Nephron progenitor cell (in vitro differentiated cells): Measurements from ENCODE around the gene PID1.

Experiments used
- DNase-seq: peaks from one replicate; pipeline ENCODE4 v3.0.0; 2021
- H3K27ac Mint-ChIP-seq: 2 replicates; pipeline ENCODE4 v1.8.0; 2021; ENCODE audit warnings: mild to moderate bottlenecking, moderate library complexity, mixed read lengths
- H3K27me3 Mint-ChIP-seq: 2 replicates; pipeline ENCODE4 v1.8.0; 2021; ENCODE audit warnings: mild to moderate bottlenecking, low read depth, mixed read lengths; ENCODE audit not compliant: poor library complexity
- H3K36me3 Mint-ChIP-seq: 2 replicates; pipeline ENCODE4 v1.8.0; 2021; ENCODE audit warnings: low read depth, mixed read lengths
- H3K4me1 Mint-ChIP-seq: 2 replicates; pipeline ENCODE4 v1.8.0; 2021; ENCODE audit warnings: mixed read lengths
- H3K4me3 Mint-ChIP-seq: 2 replicates; pipeline ENCODE4 v1.8.0; 2021; ENCODE audit warnings: mild to moderate bottlenecking, moderate library complexity, mixed read lengths
- H3K9me3 Mint-ChIP-seq: 2 replicates; pipeline ENCODE4 v1.8.0; 2021; ENCODE audit warnings: mild to moderate bottlenecking, moderate library complexity, mixed read lengths
- TF ChIP-seq, protein P1 (sequence below): fragments of 200-600 bp; sonication (generic); IDR thresholded peaks from 2 replicates; pipeline ENCODE4 v1.5.0; 2021; ENCODE audit warnings: antibody characterized with exemption

PID1 gene

DNA sequence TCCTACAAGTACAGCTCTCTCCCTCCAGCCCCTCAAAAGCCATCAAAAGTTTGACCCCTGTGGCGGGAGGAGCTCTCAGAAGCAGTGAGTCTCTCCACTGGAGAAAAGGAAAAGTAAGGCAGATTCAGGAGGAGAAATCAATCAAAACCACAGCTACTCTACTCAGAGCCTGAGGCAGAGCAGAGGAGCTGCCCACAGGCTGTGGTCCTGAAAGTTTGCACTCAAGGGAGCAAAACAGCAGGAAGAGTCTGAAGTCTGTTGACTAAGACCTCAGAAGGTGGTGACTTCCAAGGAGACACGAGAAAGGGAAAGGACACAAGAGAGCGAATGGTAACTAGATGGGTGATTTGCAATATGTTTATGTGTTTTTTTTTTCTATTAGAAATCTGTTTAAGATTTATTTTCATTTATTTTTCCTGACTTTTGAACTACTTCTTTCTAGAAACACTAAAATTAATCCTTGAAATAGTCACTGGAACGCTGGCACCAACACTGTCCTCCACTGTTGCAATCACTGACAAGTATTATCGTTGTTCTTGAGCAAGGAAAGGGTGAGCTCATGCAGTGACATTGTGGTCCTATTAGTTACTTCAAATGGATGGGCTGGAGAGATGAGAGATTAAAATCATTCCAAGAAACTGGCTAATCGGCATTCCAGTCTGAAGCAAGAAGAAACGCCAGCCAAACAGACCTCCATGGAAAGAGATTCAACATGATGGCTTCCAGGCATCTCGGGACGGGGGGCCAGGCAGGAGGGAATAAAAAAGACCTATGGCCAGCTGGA is 35.8 kb downstream of the PID1 start:
- Mint-ChIP-seq H3K4me1 (no peaks in the 10 kb centered on the region), H3K27me3 (peaks cover 5% of the 10 kb centered on the region), H3K4me3 (no peak overlapping the region), H3K27ac (no peak overlapping the region), H3K9me3 (peaks cover 14% of the 10 kb centered on the region), H3K36me3 (no peaks in the 10 kb centered on the region)
- peak; percentile 48 for DNase-seq
- TF ChIP-seq, protein P1, sequence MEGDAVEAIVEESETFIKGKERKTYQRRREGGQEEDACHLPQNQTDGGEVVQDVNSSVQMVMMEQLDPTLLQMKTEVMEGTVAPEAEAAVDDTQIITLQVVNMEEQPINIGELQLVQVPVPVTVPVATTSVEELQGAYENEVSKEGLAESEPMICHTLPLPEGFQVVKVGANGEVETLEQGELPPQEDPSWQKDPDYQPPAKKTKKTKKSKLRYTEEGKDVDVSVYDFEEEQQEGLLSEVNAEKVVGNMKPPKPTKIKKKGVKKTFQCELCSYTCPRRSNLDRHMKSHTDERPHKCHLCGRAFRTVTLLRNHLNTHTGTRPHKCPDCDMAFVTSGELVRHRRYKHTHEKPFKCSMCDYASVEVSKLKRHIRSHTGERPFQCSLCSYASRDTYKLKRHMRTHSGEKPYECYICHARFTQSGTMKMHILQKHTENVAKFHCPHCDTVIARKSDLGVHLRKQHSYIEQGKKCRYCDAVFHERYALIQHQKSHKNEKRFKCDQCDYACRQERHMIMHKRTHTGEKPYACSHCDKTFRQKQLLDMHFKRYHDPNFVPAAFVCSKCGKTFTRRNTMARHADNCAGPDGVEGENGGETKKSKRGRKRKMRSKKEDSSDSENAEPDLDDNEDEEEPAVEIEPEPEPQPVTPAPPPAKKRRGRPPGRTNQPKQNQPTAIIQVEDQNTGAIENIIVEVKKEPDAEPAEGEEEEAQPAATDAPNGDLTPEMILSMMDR: no peak

DNA sequence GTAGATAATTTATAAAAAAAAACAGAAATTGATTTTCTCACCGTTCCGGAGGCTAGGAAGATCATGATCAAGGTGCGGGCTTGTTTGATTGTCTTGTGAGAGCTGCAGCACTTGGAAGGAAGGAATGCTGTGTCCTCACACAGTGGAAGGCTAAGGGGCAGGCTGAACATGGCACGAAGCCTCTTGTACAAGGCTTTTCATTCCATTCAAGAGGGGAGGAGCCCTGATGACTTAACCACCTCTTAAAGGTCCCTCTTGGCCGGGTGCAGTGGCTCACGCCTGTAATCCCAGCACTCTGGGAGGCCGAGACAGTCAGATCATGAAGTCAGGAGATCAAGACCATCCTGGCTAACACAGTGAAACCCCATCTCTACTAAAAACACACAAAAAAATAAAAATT is 39.2 kb downstream of the PID1 start:
- TF ChIP-seq, protein P1: no peak
- Mint-ChIP-seq H3K4me1 (no peaks in the 10 kb centered on the region), H3K27me3 (peaks cover 5% of the 10 kb centered on the region), H3K36me3 (no peaks in the 10 kb centered on the region), H3K9me3 (no peaks in the 10 kb centered on the region), H3K27ac (no peak overlapping the region), H3K4me3 (no peak overlapping the region)
- no peak for DNase-seq

DNA sequence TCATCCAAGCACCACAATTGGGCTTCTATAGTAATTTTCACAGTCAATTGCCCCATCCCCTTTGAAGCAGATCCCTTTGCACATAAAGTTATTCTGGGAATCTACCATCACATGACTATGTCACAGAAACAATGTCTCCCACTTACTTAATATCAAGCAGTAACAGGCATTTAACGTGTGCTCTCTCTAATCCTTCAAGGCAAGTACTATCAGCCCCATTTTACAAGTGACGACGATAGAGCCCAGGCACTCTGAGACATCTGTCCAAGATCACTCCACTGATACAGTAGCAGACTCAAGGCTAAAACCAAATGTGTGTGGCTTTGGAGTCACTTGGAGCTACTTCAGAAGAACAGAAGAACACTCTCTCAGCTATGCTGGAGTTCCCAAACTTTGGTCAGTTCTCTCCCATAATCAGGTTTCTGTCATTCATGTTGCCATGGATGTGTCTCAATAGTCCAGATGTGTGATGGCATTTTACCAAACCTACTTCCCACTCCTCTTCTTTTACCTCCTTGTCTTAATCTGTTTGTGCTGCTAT is 39.7 kb downstream of the PID1 start:
- no peak overlapping the region for H3K27ac Mint-ChIP-seq
- DNase-seq: no peak
- H3K4me3 Mint-ChIP-seq: no peak overlapping the region
- H3K27me3 Mint-ChIP-seq: peaks cover 5% of the 10 kb centered on the region
- H3K36me3 Mint-ChIP-seq: no peaks in the 10 kb centered on the region
- TF ChIP-seq, protein P1: no peak
- no peaks in the 10 kb centered on the region for H3K9me3 Mint-ChIP-seq
- H3K4me1 Mint-ChIP-seq: no peaks in the 10 kb centered on the region

DNA sequence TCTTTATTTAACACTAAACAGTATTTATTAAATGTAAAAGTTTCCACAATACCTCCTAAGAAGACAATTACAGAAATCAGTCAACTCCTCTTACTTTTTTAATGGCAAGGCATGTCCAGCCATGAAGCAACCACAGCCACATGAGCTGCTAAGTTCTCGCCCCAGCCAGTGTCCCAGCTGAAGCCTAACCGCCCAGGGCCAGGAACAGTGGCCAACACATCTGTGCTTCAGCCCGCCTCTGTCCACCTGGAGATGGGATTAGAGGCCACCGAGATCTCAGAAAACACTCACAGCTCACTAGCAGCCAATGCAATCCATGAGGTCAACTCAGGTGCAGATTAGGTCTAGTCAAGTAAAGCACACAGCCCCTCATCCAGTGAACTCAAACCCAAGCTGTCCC is 40.2 kb downstream of the PID1 start:
- Mint-ChIP-seq H3K27me3 (peaks cover 5% of the 10 kb centered on the region), H3K4me3 (no peak overlapping the region), H3K9me3 (no peaks in the 10 kb centered on the region), H3K36me3 (no peaks in the 10 kb centered on the region), H3K27ac (no peak overlapping the region), H3K4me1 (no peaks in the 10 kb centered on the region)
- TF ChIP-seq, protein P1: no peak
- no peak for DNase-seq

DNA sequence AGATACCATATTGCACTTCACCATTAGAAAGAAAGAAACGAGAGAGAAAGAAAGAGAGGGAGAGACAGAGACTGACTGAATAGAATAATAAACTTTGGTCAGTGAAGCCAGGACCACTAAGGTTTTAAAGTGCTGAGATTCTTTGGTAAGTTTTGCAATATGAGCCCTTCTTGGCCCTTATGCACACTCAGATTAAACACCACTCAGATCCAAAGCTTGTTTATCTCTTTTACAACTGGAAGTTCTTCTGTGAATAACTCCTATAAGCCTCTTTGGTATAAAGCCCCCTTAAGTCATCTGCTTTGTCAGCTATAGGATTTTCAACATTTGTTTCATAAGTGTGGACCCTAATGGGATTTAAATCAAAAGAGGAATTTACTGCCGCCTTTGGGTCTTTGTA is 40.8 kb downstream of the PID1 start:
- Mint-ChIP-seq H3K4me1 (no peaks in the 10 kb centered on the region), H3K27me3 (peaks cover 5% of the 10 kb centered on the region), H3K27ac (no peak overlapping the region), H3K4me3 (no peak overlapping the region), H3K9me3 (no peaks in the 10 kb centered on the region), H3K36me3 (no peaks in the 10 kb centered on the region)
- TF ChIP-seq, protein P1: no peak
- DNase-seq: no peak

DNA sequence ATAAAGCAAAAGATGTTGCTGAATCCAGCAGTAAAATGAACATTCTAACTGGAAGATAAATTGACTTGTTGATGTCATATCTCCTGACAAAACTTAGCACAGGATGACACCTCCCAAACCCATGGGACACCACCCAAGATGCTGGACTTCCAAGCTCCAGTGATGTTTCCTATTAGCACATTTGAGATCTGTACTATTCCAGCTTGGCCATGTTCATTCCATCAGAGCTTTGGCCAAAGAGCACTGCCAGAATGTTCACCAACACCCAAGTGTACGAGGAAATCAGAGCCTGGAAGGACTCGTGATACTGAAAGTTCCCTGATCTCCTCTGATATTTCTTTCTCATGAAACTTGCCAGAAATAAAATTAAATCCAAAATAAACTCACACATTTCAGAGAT is 44.7 kb downstream of the PID1 start:
- H3K4me3 Mint-ChIP-seq: no peak overlapping the region
- H3K9me3 Mint-ChIP-seq: peaks cover 3% of the 10 kb centered on the region
- H3K36me3 Mint-ChIP-seq: no peaks in the 10 kb centered on the region
- no peaks in the 10 kb centered on the region for H3K4me1 Mint-ChIP-seq
- no peak for DNase-seq
- no peak overlapping the region for H3K27ac Mint-ChIP-seq
- TF ChIP-seq, protein P1: no peak
- peaks cover 2% of the 10 kb centered on the region for H3K27me3 Mint-ChIP-seq
